ENCODE measurements around the gene DAPP1.

Gene DAPP1

GRCh38 chr4:99885063-99885664 is 68.5 kb downstream of the DAPP1 start:
- TF ChIP-seq CTCF (conservative IDR thresholded peaks at IDR 0.05) (peak; percentile 70), ZFX (IDR thresholded peaks at IDR 0.05) (no peak)
- H3K27ac ChIP-seq, result no peak overlapping the region

GRCh38 chr4:99885687-99886086 is 69.1 kb downstream of the DAPP1 start:
- TF ChIP-seq CTCF (conservative IDR thresholded peaks at IDR 0.05), result no peak
- TF ChIP-seq ZFX (IDR thresholded peaks at IDR 0.05), result no peak
- no peak overlapping the region for H3K27ac ChIP-seq

- no peak overlapping the region for H3K27ac ChIP-seq
- TF ChIP-seq CTCF (conservative IDR thresholded peaks at IDR 0.05) (no peak), ZFX (IDR thresholded peaks at IDR 0.05) (no peak)
These were observed 69.5 kb downstream of the DAPP1 start for GRCh38 chr4:99886146-99886545.

- no peak overlapping the region for H3K27ac ChIP-seq
- TF ChIP-seq CTCF (conservative IDR thresholded peaks at IDR 0.05) (no peak), ZFX (IDR thresholded peaks at IDR 0.05) (no peak)
These were observed 71.2 kb downstream of the DAPP1 start for GRCh38 chr4:99887837-99888236.

GRCh38 chr4:99891351-99891750 is 74.7 kb downstream of the DAPP1 start:
- no peak overlapping the region for H3K27ac ChIP-seq
- TF ChIP-seq CTCF (conservative IDR thresholded peaks at IDR 0.05) (no peak), ZFX (IDR thresholded peaks at IDR 0.05) (no peak)

- H3K27ac ChIP-seq, result no peak overlapping the region
- no peak for TF ChIP-seq ZFX (IDR thresholded peaks at IDR 0.05)
- no peak for TF ChIP-seq CTCF (conservative IDR thresholded peaks at IDR 0.05)
These were observed 76.4 kb downstream of the DAPP1 start for GRCh38 chr4:99893029-99893428.

- no peak for TF ChIP-seq CTCF (conservative IDR thresholded peaks at IDR 0.05)
- TF ChIP-seq ZFX (IDR thresholded peaks at IDR 0.05), result no peak
- H3K27ac ChIP-seq, result peak overlapping the region; percentile 81
These were observed 77.2 kb downstream of the DAPP1 start for GRCh38 chr4:99893839-99894160.
